Measurements from ENCODE around the gene INTS3.

DNA sequence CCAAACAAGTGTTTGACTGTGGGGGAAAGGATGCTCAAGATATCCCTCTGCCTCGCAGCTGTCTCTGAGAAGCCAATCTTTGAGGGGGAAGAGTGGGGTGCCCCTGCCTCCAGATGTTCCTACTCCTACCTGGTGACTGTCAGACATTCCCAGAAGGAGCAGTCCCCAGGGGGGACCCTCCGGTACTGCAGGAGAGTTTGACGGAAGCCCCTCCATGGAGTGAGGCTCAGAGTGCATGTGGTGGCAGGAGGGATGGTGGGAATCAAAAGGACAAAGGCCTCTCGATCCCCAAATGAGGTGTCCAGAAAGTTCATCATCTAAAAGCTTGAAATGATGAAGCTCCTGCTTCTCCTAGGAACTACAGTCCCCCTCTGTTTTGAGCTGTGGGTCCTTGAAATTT, 52.7 kb downstream of the INTS3 start:
- TF ChIP-seq, protein P1, sequence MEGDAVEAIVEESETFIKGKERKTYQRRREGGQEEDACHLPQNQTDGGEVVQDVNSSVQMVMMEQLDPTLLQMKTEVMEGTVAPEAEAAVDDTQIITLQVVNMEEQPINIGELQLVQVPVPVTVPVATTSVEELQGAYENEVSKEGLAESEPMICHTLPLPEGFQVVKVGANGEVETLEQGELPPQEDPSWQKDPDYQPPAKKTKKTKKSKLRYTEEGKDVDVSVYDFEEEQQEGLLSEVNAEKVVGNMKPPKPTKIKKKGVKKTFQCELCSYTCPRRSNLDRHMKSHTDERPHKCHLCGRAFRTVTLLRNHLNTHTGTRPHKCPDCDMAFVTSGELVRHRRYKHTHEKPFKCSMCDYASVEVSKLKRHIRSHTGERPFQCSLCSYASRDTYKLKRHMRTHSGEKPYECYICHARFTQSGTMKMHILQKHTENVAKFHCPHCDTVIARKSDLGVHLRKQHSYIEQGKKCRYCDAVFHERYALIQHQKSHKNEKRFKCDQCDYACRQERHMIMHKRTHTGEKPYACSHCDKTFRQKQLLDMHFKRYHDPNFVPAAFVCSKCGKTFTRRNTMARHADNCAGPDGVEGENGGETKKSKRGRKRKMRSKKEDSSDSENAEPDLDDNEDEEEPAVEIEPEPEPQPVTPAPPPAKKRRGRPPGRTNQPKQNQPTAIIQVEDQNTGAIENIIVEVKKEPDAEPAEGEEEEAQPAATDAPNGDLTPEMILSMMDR (IDR thresholded peaks at IDR 0.05 in 4 of 5, conservative IDR thresholded peaks at IDR 0.05 in 1 of 5), result no peak
- no peak for TF ChIP-seq POLR2A (IDR thresholded peaks at IDR 0.05)
